Activated naive CD4-positive, alpha-beta T cell treated with anti-CD3 and anti-CD28 coated beads, Interleukin-2, amount 10 ng/mL, durations not matched to agents 7 days and 5 days (primary cell): ENCODE measurements around the gene TBL3.
A peak's percentile ranks its signal among the peaks of the same experiment; 100 is the strongest.
"Not testable (repeated sequence)": the region's sequence is repeated elsewhere in the genome, so short reads cannot be mapped to it uniquely, and the experiment has no call there.

Experiments
- CTCF ChIA-PET: fragments of 350-600 bp; sonication (Branson Sonifier 250); formaldehyde crosslinking; loops from one replicate; lab custom pipeline; 2021; ENCODE audit warnings: antibody characterized with exemption; lab: Charles Lee
- DNase-seq: peaks from one replicate; pipeline ENCODE4 v3.0.0-alpha.2; 2020
- H3K27ac Mint-ChIP-seq: one replicate; pipeline ENCODE4 v1.8.0; 2021; ENCODE audit warnings: mild to moderate bottlenecking, moderate library complexity, mixed read lengths
- H3K27me3 Mint-ChIP-seq: one replicate; pipeline ENCODE4 v1.8.0; 2021; ENCODE audit warnings: mild to moderate bottlenecking, mixed read lengths
- H3K36me3 Mint-ChIP-seq: one replicate; pipeline ENCODE4 v1.8.0; 2021; ENCODE audit warnings: mixed read lengths
- H3K4me1 Mint-ChIP-seq: one replicate; pipeline ENCODE4 v1.8.0; 2021; ENCODE audit warnings: mixed read lengths
- H3K4me3 Mint-ChIP-seq: one replicate; pipeline ENCODE4 v1.8.0; 2021; ENCODE audit warnings: mild to moderate bottlenecking, moderate library complexity, mixed read lengths
- H3K9me3 Mint-ChIP-seq: one replicate; pipeline ENCODE4 v1.8.0; 2021; ENCODE audit warnings: mixed read lengths

Gene TBL3

DNA sequence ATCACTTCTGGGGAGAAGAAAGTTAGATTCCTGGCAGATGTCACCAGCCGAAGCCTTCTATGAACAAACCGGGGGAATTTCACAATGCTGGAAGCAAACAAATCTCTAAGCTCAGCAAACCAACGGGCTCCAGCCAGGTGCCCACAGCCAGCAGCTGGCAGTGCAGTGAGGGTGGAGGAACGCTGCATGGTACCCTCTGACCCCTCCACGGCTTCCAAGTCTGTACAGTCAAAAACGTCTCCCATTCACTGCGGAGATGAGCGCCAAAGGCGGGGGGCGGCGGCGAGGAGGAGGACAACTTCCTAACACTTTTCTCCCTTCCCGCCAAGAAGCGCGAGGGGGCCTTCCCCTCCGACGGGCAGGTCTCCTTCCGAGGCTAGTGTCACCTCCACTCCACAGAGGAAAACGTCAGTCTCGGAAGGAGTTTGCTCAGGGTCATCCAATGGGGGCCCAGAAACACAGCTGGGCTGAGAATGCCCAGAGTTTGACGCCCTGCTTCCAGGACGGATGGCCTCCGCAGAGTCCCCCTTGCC lies 36.8 kb downstream of the TBL3 start:
- peak; percentile 57 for DNase-seq
- H3K36me3 Mint-ChIP-seq: peaks cover 8% of the 10 kb centered on the region

DNA sequence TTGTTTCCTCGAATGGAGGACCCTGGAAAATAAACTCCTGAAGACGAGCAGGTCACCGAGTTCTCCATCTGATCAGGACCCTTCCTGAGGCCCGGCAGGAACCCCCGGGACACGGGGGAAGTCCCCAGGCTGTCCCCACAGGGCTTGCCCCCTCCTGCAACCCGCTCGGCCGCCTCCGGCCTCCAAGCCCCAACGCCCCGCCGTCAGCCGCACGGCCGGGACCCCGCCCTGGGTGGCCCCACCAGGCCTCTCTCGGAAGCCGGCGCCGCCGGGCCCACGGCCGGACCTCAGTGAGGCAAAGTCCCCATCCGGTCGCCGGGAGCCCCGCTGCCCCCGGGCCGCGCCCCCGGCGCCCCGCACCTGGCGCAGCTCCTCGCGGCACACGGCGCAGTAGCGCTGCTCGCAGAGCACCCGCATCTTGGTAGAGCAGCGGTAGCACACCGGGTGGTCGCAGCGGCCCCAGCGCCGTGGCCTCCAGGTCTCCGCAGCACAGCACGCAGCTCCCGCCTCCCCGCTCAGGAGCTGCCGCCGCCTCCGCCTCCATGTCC lies 37.4 kb downstream of the TBL3 start:
- Mint-ChIP-seq H3K27me3 (no peaks in the 10 kb centered on the region), H3K36me3 (peaks cover 8% of the 10 kb centered on the region), H3K27ac (peak overlapping the region; percentile 92), H3K9me3 (no peaks in the 10 kb centered on the region), H3K4me1 (peaks cover 47% of the 10 kb centered on the region), H3K4me3 (peak overlapping the region; percentile 86)
- CTCF ChIA-PET: interaction anchor here (2.0 kb wide), 1 partner anchor 131 kb away, joined by 8 read pairs; no protein-coding TSS in a partner anchor
- DNase-seq: peak; percentile 43

More for the DNA sequence above, 36.8 kb downstream of the TBL3 start:
- CTCF ChIA-PET: interaction anchor here (2.0 kb wide), 1 partner anchor 132 kb away, joined by 8 read pairs; no protein-coding TSS in a partner anchor
- Mint-ChIP-seq H3K27me3 (no peaks in the 10 kb centered on the region), H3K4me1 (peaks cover 51% of the 10 kb centered on the region), H3K4me3 (peak overlapping the region; percentile 86), H3K9me3 (no peaks in the 10 kb centered on the region), H3K27ac (peak overlapping the region; percentile 92)

DNA sequence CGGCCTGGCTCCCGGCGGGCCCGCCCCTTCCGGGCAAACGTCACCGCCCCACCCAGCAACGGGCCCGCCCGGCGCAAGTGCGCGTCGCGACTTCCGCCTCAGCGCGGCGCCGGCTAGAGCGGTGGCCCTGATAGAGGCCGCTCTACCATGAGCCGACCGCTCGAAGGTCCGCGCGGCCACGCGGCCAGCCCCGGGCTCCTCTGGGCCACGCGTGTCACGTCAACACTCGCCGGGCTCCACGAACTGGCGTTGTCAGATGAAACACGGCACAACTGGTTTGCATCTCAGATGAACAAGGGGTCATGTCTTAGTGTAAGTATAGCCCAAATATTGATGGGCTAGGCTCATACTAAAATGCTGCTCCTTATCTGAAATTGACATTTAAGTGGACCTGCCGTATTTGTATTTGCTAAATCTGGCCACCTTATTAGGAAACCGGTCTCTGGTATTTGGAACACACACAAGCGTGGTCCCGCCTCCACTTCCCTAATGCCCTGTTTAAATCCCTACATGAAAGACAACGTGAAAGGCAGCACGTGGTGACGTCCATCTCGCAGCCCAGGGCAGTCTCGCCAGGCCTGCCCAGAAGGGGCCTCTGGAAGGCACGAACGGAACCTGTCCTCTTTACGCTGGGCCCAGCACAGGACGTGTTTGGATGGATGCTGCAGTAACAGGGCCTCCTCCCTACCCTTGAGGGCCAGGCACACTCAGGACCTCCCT lies 38.1 kb downstream of the TBL3 start, which contains the start of gene ZNF598:
Gene ZNF598 (minus strand): TSS at position 31 of the 720 bp plus-strand sequence.
- Mint-ChIP-seq H3K27me3 (no peaks in the 10 kb centered on the region), H3K27ac (peak within 1 kb of the TSS; percentile 92), H3K36me3 (peaks cover 8% of the 10 kb centered on the region), H3K4me1 (peaks cover 42% of the 10 kb centered on the region), H3K9me3 (no peaks in the 10 kb centered on the region), H3K4me3 (peak within 1 kb of the TSS; percentile 90)
- peak; percentile 85 for DNase-seq
- CTCF ChIA-PET: no interaction called here

DNA sequence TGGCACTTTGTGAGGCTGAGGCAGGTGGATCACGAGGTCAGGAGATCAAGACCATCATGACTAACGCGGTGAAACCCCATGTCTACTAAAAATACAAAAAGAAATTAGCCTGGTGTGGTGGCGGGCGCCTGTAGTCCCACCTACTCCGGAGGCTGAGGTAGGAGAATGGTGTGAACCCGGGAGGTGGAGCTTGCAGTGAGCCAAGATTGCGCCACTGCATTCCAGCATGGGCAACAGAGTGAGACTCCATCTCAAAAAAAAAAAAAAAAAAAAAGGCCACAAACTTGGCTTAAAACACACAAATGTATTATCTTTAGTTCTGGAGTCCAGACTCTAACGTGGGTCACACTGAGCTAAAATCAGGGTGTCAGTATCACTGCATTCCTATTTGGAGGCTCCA lies 39.9 kb downstream of the TBL3 start:
- H3K9me3 Mint-ChIP-seq, H3K4me3 Mint-ChIP-seq, CTCF ChIA-PET: not testable (repeated sequence)

DNA sequence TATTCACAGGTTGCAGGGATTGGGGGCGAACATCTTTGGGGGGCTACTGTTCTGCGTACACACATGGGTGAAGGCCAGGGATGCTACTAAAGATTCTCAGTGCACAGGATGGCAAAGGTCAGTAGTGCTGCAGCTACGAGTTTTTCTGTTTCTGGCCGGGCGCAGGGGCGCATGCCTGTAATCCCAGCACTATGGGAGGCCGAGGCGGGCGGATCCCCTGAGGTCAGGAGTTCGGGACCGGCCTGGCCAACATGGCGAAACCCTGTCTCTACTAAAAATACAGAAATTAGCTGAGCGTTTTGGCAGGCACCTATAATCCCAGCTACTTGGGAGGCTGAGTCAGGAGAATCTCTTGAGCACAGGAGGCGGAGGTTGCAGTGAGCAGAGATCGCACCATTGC lies 41.7 kb downstream of the TBL3 start:
- H3K27me3 Mint-ChIP-seq: peaks cover 25% of the 10 kb centered on the region
- no peaks in the 10 kb centered on the region for H3K9me3 Mint-ChIP-seq
- no peak overlapping the region for H3K4me3 Mint-ChIP-seq
- peaks cover 12% of the 10 kb centered on the region for H3K4me1 Mint-ChIP-seq
- CTCF ChIA-PET: interaction anchor here (1.0 to 2.0 kb wide), 3 partner anchors 9 to 127 kb away, joined by 3 to 9 read pairs (median 6); no protein-coding TSS in a partner anchor
- peaks cover 2% of the 10 kb centered on the region for H3K36me3 Mint-ChIP-seq
- DNase-seq: no peak
- H3K27ac Mint-ChIP-seq: no peak overlapping the region

More for the DNA sequence above, 39.9 kb downstream of the TBL3 start:
- DNase-seq, H3K36me3 Mint-ChIP-seq, H3K27ac Mint-ChIP-seq, H3K27me3 Mint-ChIP-seq: not testable (repeated sequence)
- H3K4me1 Mint-ChIP-seq: peaks cover 30% of the 10 kb centered on the region

DNA sequence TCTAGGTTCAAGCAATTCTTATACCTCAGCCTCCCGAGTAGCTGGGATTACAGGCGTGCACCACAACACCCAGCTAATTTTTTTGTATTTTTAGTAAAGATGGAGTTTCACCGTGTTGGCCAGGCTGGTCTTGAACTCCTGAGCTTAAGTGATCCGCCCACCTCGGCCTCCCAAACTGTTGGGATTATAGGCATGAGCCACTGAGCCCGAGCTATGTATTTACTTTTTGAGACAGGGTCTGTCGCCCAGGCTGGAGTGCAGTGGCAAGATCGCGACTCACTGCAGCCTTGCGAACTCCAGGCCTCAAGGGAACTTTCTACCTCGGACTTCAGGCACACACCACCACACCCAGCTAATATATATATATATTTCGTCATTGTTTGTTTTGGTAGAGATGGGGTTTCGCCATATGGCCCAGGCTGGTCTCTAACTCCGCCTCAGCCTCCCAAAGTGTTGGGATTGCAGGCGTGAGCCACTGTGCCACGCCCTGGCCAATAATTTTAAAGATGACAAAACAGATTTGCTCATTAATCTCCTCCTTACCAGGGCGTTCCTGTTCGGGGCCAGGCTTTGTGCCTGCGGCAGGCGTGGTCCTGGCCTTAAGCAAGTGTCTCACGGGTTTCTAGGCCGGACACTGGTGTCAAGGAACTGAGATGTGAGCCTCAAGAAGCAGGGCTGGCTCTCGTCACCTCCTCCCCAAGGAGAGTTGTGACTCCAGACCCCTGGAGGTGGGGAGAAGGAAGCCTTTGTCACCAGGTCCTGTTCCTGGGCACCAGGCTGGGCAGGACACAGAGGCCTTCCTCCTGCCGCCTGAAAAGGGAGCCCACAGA lies 43.5 kb downstream of the TBL3 start:
- Mint-ChIP-seq H3K4me1 (peaks cover 2% of the 10 kb centered on the region), H3K27me3 (peaks cover 43% of the 10 kb centered on the region), H3K9me3 (no peaks in the 10 kb centered on the region), H3K36me3 (no peaks in the 10 kb centered on the region), H3K27ac (no peak overlapping the region), H3K4me3 (no peak overlapping the region)
- CTCF ChIA-PET: no interaction called here
- no peak for DNase-seq

DNA sequence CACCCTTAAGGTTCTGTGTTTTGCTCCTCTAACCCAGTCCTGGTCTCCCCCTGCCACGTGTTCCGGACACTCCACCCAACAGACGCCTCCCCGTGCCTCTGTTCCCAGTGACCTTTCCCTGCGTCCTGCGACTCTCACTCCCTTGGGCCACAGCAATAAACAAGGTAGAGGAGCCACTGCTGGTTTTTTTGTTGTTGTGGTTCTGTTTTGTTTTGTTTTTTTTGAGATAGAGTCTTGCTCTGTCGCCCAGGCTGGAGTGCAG lies 44.0 kb downstream of the TBL3 start:
- Mint-ChIP-seq H3K9me3 (no peaks in the 10 kb centered on the region), H3K27me3 (peaks cover 48% of the 10 kb centered on the region), H3K27ac (no peak overlapping the region), H3K4me1 (peaks cover 4% of the 10 kb centered on the region), H3K36me3 (no peaks in the 10 kb centered on the region), H3K4me3 (no peak overlapping the region)
- DNase-seq: no peak
- CTCF ChIA-PET: interaction anchor here (0.6 to 1.0 kb wide), 4 partner anchors 12 to 198 kb away, joined by 3 to 9 read pairs (median 4); no protein-coding TSS in a partner anchor

DNA sequence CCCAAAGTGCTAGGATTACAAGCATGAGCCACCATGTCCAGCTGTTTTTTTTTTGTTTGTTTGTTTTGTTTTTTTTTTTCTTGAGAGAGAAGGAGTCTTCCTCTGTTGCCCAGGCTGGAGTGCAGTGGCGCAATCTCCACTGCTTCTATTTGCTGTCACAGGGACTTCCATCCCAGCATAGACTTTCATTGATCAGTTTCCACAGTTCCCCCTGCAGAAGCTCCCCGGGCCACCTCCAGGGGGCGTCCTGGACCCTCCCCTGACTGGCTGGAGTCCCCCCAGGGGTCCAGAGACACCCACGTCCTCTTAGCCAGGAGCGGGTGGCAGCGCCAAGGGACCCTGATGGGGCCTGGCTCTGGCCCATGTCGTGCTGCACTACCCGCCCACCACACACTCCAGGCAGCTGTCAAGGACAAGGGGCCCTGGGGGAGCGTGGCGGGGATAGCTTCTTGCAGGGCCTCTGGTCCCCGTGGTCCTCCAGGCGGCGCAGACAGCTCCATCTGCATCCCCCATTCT lies 44.6 kb downstream of the TBL3 start:
- DNase-seq: peak; percentile 43
- no peaks in the 10 kb centered on the region for H3K36me3 Mint-ChIP-seq
- no peak overlapping the region for H3K27ac Mint-ChIP-seq
- no peaks in the 10 kb centered on the region for H3K9me3 Mint-ChIP-seq
- CTCF ChIA-PET: interaction anchor here (0.6 to 1.0 kb wide), 6 partner anchors 13 to 199 kb away, joined by 3 to 9 read pairs (median 3); no protein-coding TSS in a partner anchor
- peaks cover 4% of the 10 kb centered on the region for H3K4me1 Mint-ChIP-seq
- no peak overlapping the region for H3K4me3 Mint-ChIP-seq
- peaks cover 54% of the 10 kb centered on the region for H3K27me3 Mint-ChIP-seq

DNA sequence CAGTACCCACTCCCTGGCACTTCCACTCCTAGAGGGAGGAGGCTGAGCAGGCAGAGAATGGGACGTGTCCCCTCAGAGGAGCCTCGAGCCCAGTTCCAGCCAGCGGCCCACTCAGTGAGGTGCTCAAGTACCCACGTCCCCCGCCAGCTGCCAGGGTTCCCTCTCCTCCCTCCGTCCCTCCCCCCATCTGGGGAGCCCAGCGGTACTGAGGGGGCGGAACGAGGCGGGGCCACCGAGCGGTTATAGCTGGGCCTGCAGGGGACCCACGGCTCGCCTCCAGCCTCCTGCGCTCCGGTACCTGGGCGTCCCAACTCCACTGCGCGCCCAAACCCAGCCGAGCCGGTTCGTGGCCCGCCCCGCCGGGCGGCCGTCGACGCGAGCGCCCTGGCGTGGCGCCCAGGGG lies 47.7 kb downstream of the TBL3 start, which contains the start of gene NPW:
Gene NPW (plus strand): TSS at position 268 of the 403 bp plus-strand sequence.
- Mint-ChIP-seq H3K36me3 (no peaks in the 10 kb centered on the region), H3K4me1 (peaks cover 24% of the 10 kb centered on the region), H3K27ac (no peak within 1 kb of the TSS), H3K4me3 (no peak within 1 kb of the TSS), H3K9me3 (no peaks in the 10 kb centered on the region), H3K27me3 (peaks cover 75% of the 10 kb centered on the region)
- CTCF ChIA-PET: interaction anchor here (0.8 to 2.0 kb wide), 3 partner anchors 16 to 231 kb away, joined by 3 to 7 read pairs (median 3); partner anchors contain the start of gene ECI1
- peak; percentile 53 for DNase-seq

DNA sequence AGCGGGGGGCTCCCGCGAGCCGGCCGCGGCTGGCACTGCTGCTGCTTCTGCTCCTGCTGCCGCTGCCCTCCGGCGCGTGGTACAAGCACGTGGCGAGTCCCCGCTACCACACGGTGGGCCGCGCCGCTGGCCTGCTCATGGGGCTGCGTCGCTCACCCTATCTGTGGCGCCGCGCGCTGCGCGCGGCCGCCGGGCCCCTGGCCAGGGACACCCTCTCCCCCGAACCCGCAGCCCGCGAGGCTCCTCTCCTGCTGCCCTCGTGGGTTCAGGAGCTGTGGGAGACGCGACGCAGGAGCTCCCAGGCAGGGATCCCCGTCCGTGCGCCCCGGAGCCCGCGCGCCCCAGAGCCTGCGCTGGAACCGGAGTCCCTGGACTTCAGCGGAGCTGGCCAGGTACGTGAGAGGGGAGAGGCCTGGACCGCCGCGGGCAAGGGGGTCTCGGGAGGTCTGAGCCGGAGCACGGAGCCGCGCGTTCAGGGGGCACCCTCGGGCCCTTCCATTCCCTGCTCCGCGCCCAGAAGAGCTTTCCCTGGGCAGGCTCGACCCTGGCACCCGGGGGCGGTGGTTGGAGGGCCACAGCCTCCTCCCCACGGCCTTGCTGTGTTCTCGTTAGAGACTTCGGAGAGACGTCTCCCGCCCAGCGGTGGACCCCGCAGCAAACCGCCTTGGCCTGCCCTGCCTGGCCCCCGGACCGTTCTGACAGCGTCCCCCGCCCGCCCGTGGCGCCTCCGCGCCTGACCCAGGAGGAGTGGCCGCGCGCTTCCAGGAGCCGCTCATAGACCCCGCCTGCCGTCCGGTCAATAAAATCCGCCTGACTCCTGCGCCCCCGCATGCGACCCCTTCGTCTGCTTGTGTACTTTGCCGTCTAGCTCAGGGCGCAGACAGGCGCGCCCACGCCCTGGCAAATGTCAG lies 48.3 kb downstream of the TBL3 start:
- Mint-ChIP-seq H3K4me3 (no peak overlapping the region), H3K27ac (no peak overlapping the region), H3K9me3 (no peaks in the 10 kb centered on the region), H3K36me3 (no peaks in the 10 kb centered on the region), H3K27me3 (peaks cover 80% of the 10 kb centered on the region), H3K4me1 (peaks cover 24% of the 10 kb centered on the region)
- DNase-seq: no peak
- CTCF ChIA-PET: interaction anchor here (0.8 to 2.0 kb wide), 4 partner anchors 16 to 231 kb away, joined by 3 to 7 read pairs (median 5); partner anchors contain the start of gene ECI1

DNA sequence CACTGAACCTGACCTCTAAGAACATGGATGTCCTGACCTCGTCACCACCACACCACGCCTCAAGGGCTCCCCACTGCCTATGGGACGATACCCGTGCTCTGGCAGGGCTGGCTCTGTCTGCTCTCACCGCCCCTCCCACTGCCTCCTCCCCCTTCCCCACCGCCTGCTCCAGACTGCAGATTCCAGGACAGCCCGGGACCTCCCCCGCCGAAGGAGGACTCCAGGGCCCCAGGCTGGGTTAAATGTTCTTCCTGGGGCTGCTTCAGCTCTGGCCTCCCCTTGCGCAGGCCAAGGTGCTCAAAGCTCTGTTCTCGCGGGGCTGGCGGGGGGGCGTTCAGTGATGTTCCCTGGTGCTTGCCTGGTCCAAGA lies 50.9 kb downstream of the TBL3 start:
- Mint-ChIP-seq H3K27ac (no peak overlapping the region), H3K9me3 (no peaks in the 10 kb centered on the region), H3K4me3 (peak overlapping the region; percentile 62), H3K4me1 (peaks cover 33% of the 10 kb centered on the region), H3K27me3 (peaks cover 87% of the 10 kb centered on the region), H3K36me3 (no peaks in the 10 kb centered on the region)
- CTCF ChIA-PET: interaction anchor here (0.7 to 1.8 kb wide), 9 partner anchors 8 to 229 kb away, joined by 3 to 23 read pairs (median 4); partner anchors contain the start of genes ECI1, PKD1 and RAB26
- DNase-seq: peak; percentile 61

DNA sequence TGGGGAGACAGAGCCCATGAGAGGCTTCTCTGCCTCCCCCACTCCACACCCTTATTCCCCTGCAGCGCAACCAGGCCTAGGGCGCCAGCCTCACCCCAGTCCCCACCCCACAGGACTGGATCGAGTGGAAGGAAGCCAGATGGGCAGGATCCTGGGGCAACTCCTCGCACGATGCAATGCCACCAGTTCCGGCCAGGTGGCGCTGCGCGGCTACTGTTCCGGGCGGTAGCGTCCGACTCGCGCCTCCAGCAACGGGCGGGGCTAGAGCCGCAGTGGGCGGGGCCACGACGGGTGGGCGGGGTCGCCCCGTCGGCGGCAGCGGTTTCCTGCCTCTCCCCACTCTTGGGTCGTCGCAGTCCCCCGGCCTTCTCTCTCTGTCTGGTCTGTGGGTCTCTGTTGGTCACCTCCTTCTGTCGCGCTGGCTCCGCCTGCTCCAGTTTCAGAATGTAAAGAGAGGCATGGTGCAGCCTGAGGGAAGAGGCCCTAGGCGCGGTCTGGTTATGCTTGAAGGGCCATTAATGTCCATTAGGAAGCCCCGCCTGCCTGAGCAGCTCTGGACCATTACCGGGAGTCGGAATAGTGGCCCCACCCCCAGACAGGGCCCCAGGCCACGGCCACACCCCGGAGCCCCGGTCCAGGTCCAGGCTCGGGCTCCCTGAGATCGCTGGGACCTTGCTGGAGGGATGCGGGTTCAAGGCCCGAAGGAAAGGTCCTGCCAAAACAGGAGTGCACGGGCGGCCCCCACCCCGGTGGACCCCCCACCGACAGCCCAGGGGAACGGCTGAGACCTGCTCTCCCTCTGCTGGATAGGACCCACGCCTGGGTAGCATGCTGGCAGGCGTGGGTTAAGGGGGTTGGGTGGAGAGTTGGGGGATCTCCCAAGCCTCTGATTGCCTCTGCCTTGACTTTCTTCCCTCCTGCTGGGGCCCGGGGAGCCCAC lies 51.5 kb downstream of the TBL3 start:
- peak; percentile 96 for DNase-seq
- H3K27ac Mint-ChIP-seq: peak overlapping the region; percentile 38
- H3K4me3 Mint-ChIP-seq: peak overlapping the region; percentile 62
- no peaks in the 10 kb centered on the region for H3K36me3 Mint-ChIP-seq
- CTCF ChIA-PET: interaction anchor here (0.6 to 1.8 kb wide), 11 partner anchors 9 to 228 kb away, joined by 3 to 23 read pairs (median 4); partner anchors contain the start of genes ECI1, PKD1 and RAB26
- peaks cover 87% of the 10 kb centered on the region for H3K27me3 Mint-ChIP-seq
- H3K4me1 Mint-ChIP-seq: peaks cover 33% of the 10 kb centered on the region
- no peaks in the 10 kb centered on the region for H3K9me3 Mint-ChIP-seq
